Measurements from ENCODE around the gene NDUFB8.
"Not testable (repeated sequence)": the region's sequence is repeated elsewhere in the genome, so short reads cannot be mapped to it uniquely, and the experiment has no call there.

The NDUFB8 gene

DNA sequence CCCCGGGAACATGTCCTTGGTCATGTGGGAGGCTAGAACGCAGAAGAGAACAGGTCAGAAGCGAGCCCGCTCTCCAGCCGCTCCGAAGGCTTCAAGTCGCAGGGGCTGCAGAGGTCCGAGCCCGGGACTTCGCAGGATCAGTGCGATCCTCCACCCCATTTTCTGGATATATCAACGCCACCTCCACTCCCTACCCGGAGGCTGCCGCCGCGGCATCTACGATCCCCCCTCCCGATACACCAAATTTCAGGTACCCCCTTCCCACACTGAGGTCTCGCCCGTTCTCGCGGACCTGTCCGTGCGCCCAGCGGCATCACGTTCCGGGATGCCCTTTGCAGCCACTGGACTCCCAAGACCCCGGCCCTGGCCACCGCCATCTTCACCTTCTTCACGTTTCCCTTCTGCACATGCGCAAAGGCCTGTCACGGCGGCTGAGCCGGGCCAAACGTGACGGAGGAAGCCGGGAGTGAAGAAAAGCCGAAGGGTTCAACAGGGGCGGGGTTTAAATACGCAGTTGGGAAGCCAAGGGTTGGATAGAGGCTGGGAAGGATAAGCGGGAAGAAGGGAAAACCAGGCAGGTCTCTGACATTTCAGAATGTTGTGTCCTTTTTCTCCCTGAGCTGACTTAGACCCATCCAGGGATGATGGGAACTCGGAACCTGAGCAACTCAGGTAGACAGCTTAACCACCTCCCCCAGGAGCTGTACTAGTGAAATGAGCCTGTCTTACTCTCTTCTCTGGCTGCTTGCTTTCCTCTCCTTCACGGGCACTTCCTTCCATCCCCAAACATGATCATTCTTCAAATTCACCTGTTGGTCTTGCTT is at the start of gene NDUFB8:
NDUFB8 (minus strand) TSS at position 397 of the 824 bp plus-strand sequence; CDS start at position 377, 20 bp downstream.
- DNase-seq (ENCODE audit: low read depth): peak; percentile 76

DNA sequence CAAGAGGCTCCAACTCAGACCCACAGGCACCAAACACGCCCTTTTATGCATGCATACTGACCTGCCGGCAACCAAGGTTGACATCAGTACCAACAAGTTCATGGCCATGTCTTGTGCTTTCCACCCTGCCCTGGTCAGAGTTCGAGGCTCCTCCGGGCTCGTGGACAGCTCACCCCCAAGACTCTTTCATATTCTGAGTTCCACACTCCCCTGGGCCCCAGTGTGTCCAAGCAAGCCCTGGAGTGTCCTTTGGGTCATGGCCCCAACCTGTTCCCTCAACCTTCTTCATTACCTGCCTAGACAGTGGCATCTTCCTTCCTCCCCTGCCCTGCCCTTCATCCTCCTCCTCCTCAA is 46.6 kb upstream of the NDUFB8 start:
- no peak for DNase-seq (ENCODE audit: low read depth)

DNA sequence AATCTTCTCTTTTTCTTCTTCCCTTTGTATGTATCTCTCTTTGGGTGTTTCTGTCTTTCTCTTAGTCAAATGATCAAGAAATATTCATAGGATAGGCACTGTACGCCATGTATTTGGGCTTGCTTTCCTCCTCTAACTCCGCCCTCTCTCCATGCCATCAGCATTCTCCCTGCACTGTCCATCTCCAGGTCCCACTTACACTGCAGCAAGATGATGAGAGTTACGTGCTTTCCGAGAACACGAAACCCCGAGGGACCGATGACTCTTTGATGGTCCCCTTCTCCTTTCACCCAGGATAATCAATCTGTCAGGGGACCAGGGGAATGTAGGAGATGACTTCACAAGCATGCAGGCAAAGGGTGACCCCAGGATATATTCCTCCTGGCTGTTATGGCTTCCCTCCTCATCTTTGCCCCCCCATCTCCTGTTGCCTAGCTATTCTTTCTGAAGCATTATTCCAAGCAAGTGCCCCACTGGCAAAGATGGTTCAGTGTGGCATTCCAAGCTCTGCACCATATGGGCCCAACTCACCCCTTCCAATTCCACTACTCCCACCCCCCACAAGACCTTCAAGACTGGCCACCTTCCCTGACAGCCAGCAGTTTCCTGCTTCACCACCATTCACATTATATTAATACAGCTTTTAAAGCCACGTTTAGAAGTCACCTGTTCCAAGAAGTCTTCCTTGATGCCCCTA is 46.1 kb upstream of the NDUFB8 start:
- no peak for DNase-seq (ENCODE audit: low read depth)

DNA sequence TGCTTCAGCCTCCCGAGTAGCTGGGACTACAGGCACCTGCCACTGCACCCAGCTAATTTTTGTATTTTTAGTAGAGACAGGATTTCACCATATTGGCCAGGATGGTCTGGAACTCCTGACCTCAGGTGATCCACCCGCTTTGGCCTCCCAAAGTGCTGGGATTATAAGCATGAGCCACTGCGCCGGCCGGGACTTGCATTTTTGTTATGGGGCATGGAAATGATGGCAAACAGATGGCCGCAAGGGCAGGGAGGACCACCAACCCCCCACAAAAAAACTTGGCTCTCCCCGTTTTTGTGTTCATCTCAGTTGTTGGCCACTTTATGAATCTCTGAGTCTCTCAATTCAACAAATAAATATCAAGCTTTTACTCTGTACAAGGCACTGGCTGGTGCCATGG is 45.5 kb upstream of the NDUFB8 start:
- not testable (repeated sequence) for DNase-seq (ENCODE audit: low read depth)

DNA sequence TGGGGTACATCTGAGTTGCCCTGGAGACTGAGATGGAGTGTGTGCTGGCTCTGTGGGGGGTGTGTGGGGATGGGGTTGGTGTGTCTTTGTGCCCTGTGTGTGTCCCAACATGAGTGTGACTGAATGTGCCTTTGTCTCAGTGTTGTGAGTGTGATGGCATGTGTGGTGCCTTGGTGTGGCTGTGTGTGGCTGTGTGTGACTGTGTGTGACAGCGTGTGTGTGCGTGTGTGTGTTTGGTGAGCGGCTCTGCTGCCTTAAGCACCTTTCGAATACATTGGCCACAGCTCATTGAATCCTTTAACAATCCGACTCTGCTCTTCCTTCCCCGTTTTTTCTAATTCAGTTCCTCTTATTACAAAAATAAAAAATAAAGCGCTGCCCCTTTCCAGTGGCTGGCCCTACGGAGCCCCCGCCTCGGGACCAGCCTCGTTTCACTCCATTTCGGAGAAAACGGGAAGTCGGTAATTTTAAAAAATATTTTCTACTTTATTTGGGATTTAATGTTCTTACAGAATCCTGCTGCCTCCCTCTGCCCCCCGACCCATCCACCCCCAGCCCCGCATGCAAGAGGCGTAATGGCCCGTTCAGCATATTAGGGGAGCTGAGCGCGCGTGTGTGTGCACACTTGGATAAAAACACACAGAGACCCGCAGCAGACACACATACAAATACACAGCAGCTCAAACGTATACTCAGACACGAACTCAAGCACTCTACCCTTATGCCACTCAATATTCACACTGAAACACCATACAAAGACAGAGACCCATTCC is 41.6 kb upstream of the NDUFB8 start:
- no peak for DNase-seq (ENCODE audit: low read depth)

DNA sequence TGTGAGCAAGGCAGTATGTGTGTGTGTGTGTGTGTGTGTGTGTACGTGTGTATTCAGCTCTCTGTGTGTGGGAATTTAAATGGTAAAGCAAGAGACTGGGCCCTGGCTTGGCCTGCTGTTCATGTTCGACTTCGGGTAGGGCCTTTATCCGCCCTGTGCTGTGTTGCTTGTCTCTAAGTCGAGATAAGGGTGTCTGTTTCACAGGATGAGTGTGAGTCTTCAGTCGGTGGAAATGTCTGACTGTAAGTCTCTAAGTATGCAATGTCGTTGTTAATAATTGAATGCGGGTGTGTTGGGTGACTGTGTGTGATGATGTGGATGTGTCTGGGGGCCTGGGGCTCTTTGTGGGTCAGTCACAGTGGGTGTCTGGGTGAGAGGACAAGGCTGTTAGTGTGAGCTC is 40.8 kb upstream of the NDUFB8 start:
- DNase-seq (ENCODE audit: low read depth): no peak

DNA sequence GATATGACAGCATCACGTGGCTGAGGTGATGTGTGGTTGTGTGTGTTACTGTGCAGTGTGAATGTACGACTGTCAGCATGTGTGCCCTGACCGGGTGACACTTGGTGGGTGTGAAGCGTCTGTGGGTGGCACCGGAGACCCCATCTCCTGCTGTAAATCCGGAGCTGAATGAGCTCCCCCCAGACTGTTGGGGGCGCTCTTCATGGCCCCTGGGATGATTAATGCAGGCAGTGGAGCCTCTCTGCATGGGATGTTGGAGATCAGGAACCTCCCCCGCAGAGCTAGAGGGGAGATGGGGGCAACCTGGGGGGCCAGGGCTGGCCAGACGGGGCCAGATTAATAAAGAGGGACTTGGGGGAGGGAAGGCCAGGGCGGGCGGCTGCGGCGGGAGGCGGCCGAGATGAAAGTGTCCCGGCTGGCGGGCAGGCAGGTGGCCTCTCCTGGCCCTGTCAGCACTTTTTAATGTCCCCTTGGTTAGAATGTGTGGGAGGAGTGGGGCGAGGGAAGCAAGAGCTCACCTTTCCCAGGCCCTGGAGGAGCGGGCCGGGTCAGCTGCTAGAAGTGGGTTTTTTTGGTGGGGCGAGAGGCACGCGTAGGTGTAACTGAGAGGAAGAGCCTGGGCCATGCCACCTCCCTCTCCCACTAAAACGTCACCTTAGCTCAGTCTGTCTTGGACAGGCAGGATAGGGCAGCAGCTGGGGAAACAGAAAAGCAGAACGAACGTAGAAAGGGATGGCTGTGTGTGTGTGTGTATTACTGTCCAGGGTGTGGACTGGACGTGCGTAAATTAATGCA is 40.2 kb upstream of the NDUFB8 start:
- DNase-seq (ENCODE audit: low read depth): no peak

DNA sequence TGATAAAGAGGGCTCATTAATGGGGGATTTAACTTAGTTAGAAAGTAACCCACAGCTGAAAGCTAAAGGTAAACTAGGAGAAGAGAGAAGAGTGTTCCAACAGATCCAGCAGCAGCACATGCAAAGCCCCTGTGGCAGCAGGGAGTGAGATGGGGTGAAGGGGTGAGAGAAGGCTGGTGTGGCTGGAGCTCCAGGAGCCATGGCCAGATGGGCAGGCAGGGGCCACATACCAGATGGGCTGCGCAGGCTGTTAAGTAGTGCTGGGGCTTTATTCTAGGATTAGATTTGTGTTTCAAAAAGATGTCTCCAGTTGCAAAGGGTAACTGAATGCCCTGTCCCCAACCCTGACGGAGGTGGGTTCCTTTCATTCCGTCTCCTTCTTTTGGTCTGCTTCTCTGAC is 39.2 kb upstream of the NDUFB8 start:
- DNase-seq (ENCODE audit: low read depth): no peak

DNA sequence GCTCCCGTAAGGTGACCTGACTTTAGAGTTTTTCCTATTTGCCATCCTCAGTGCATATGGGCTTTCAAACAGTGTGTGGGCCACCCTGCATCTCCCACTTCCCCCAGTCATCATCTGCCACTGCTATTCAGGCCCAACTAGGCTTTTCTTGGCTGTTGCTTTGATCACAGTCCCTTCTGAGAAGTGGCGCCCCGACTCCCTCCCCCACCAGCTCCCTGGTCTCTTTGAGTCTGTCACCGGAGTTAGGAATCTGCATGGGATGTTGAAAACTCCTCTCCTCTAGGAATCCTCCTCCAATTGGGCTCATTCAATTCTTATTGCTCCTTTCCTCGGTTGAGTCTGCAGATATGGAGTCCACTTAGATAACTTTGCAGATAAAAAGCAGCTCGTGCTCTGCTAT is 38.2 kb upstream of the NDUFB8 start:
- DNase-seq (ENCODE audit: low read depth): no peak

DNA sequence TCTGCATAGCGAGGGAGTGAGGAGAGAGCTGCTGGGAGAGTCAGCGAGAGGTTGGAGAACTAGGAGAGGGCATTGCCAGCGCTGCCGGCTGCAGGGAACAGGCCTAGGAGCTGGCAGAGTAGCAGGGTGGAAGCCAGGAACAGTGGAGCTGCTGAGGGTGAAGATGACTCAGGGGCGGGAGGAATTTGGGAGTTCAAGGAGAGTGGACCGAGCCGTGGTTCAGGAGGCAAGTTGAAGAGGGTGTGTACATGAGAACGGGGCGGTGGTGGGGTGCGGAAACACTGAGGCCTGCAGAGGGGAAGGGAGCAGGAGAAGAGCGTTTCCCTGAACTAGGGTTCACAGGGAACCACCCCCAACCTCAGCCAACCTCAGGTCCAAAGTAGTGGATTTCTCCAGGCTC is 37.6 kb upstream of the NDUFB8 start:
- no peak for DNase-seq (ENCODE audit: low read depth)

DNA sequence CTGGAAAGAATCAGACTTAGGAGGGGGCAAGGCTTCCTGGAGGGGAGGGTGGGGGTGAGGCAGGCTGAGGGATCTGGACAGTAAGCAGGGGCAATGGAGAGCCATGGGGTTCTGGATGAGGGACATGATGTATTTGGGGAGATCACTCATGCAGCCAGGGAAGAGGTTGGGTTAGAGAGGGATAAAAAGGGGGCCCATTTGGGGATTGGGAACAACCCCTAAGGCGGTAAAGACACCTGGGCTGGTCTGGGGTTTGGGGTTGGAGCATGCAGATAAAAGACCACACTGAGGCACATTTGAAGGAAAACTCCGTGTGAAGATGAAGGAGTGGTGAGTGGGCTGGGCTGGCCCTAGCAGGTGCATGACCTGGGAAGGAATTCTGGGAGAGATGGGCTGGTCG is 36.9 kb upstream of the NDUFB8 start:
- DNase-seq (ENCODE audit: low read depth): no peak

DNA sequence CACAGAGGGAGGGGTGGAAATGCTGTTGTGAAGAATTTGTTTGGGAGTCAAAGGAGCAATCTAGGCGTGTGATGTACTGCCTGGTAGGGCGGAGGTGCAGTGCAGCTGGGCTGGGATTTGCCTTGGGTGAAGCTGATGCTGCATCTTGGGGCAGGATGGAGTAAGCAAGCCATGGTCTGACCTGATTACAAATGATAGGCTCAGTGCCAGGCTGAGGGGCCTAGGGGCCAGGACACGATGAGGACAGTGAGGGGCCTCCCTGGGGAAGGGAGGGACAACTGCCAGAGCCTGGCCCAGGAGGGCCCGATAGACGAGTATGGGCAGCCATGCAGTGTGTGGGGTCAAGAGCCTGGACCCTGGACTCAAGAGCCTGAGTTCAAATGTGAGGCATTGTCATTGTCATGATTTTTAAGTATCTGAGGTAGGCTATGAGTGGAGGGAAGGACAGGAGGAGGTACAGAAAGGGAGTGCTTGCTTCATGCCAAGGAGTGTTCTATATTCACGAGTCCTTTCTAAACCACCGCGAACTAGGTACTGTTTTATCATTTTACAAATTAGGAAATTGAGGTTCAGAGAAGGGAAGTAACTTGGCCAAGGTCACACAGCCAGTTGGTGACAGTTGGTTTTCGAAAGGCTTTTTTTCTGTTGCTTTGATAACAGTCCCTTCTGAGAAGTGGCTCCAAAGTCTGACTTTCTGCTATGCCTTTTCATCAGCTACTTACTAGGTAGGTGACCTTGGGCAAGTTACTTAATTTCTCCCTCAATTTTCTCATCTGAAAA is 35.7 kb upstream of the NDUFB8 start:
- DNase-seq (ENCODE audit: low read depth): no peak

DNA sequence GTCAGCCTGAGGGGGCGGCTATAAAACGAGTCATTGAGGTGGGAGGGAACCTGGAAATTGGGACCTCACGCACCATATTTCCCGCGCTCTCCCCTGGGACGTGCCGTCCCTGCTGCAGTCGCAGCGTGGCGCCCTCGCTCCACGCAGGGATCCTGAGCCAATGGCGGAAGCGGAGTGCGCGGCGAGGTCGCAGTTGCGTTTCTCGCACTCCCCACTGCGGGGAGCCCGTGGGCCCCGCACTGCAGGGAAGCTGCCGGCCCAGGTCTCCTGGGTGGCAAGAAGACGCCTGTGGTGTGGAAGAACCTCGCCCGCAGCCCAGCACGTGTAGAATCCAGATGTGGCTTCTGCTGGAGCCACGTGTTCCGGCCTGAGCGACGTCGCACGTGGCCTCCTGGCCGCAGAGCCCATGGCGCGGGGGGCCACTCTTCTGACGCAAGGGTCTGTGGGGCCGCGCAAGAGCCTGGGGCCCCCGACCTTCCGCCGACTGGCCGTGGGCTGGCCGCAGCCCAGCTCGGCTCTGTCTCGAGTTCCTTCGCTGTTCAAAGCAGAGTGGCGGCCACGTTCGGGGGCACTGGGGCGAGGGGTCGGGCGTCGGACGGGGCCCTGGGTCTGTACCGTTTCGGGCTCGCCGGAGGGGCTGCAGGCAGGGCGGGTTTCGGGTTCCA is 32.5 kb upstream of the NDUFB8 start:
- DNase-seq (ENCODE audit: low read depth): peak; percentile 72

DNA sequence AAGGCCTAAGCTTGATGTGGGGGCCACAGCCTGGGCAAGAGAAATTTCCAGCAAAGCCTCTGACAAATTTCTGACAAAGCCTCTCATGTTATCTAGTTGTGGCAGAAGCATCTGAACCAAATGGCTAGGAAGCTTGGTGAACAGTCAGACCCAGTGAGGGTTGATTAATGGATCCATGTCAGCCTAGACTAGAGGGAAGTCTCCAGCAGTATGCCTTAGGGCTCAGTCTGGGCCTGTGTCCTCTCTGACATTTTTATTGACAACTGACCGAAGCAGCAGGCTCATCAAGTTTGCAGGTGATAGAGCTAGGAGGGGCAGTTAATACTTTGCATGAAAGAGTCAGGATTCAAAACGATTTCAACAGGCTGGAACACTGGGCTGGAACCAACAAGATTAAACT is 31.3 kb upstream of the NDUFB8 start:
- no peak for DNase-seq (ENCODE audit: low read depth)

DNA sequence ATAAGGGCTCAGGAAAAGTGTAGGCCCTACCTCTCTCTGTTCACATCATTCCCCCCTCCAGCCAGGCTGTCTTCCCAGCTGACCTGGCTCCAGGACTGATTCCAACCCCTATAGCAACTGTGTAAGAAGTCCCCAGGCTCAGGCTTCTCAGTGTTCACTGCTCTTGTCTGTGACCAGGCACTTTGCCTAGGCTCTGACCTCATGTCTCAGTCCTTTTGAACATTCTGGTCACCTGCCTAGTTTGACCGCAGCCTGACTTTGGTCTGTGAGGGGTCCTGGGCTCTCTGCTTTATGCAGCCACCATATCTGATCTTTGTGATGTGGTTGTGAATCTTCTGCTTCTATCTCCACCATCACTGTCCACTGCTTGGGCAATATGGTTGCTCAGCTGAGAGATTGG is 30.6 kb upstream of the NDUFB8 start:
- no peak for DNase-seq (ENCODE audit: low read depth)

DNA sequence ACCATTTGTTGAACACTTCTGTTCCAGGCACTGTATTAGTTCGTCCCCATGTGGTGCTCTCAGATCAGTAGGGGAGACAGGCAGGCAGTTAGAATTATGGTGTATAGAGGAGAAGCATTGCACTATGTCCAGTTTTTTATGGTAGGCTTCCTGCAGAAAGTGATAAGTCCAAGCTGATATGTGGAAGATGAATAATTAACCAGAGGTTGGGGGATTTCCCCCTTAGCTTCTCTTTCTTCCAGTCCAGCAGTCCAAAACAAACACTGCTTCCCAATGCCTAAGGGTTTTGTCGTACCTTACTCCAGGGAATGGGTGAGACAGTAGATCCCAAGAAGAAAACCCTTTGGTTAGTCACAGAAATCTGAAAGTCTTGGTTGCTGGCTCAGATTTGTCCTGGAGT is 25.2 kb upstream of the NDUFB8 start:
- DNase-seq (ENCODE audit: low read depth): no peak

DNA sequence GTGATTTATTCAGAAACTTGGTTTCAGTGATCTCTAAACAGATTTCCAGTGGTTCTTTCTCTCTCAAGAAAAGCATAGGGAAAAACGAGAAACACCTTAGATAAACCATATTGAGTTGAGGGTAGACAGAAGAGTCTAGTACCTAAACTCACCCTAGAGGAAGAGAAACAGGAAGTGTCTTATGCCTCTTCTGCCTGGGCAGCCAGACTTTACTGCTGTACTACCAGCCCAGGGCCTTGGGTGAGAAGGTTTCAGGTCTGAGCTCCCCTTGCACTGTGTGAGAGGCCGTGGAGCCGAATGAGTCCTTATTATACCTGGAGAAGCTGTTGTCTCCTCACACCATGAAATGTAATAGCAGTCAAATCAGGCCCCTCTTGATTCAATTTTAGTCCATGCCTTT is 24.3 kb upstream of the NDUFB8 start:
- DNase-seq (ENCODE audit: low read depth): no peak

DNA sequence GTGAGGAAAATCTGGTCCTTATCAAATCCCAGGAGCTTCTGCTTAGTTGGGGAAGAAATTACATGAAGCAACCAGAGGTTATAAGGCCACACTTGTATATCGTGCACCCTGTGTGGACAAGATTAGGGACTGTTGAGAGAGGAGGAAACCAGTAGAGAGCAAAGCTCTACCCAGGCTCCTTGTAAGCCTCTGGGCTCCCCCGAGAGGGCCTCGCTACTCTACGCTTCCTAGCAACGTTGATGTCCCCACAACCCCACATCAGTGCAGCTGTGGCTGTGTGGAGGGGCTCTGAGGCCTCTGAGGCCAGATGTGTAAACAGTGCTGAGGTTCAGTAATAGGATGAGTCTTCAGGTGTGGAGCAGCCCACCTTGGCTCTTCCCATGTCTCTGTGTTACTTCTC is 22.1 kb upstream of the NDUFB8 start:
- DNase-seq (ENCODE audit: low read depth): no peak

DNA sequence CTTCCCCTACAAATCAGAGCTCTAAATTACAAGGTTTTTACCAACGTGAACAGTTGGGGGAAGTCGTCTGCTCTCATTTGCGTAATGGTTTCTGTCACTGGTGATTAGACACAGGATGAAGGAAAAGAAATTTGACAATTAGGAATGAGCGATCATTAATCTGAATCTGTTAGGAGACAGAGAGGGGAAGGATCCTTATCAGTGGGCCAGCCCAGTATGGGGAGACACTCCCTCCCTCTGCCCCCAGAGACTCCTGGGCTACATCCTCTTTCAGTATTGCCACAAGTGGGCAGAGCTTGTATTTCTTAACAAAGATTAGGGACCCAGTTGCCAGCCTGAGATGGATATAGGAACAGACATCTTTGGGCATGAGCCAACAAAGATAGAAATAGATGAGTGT is 21.5 kb upstream of the NDUFB8 start:
- no peak for DNase-seq (ENCODE audit: low read depth)

DNA sequence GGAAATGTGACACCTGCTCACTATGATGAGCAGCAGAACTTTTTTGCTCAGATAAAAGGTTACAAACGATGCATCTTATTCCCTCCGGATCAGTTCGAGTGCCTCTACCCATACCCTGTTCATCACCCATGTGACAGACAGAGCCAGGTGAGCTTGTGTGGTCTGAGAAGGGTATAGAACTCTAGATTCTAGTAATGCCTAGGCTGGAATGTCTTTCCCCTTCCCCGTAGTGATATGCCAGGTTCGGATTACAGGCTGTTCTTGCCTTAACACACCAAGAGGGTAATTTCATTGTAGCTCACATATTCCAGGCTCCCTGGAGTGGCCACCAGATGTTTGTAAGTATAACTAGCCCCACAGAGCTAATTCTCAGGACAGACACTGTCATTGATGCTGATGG is 15.3 kb upstream of the NDUFB8 start:
- DNase-seq (ENCODE audit: low read depth): no peak

DNA sequence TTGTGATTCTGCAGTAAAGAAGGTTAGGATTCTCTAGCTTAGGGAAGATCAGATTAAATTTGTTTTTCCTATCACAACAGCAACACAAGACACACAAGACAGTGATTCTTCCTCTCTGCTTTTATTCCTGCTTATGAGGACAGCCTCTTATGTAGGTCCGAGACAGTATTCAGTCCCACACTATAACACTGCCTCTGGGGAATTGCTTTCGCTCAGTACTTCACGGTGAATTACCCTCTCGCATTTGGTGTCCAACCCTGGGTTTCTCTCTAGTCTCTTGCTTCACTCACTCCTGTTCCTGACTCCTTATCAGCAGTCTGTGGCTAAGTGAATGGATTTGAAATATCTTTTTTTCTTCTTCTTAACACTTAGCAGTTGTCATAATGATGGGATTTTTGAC is 7.8 kb upstream of the NDUFB8 start:
- no peak for DNase-seq (ENCODE audit: low read depth)

All from activated T-helper 9 cell treated with anti-CD3 and anti-CD28 coated beads, Interleukin-2, amount 50 U/mL, for 16 hours (primary cell).